HG03175 (cell line): ENCODE results near the gene CHCHD1.
"Not testable (repeated sequence)": the region's sequence is repeated elsewhere in the genome, so short reads cannot be mapped to it uniquely, and the experiment has no call there.

Experiments used
- ATAC-seq: cut with Tn5 transposase; IDR thresholded peaks from one replicate; pipeline ENCODE4 v1.9.1; 2021; ENCODE audit warnings: mild to moderate bottlenecking, moderate library complexity; ENCODE audit not compliant: unreplicated experiment

CHCHD1 gene

DNA sequence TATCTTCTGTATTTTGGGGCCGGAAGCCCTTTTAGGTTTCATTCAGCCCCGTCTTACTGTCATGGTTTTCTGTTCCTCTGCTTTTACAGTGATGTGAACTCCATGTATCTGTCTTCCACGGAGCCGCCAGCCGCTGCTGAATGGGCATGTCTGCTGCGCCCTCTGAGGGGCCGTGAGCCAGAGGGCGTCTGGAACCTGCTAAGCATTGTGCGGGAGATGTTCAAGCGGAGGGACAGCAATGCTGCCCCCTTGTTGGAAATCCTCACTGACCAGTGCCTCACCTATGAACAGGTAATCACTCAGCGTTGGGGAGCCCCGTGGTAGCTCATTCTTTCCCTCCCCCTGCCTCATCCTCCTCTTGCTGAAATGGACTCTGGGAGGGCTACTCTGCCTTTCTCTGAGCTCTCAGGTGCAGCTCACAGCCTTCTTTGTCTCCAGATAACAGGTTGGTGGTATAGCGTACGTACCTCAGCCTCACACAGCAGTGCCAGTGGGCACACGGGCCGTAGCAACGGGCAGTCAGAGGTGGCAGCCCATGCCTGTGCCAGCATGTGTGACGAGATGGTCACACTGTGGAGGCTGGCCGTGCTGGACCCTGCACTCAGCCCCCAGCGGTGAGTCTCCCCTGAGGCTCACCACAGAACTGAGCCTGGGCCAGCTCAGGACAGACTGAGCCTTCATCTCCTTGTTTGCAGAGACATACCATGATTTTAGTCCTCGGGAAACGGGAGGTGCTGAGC, 9.2 kb downstream of the CHCHD1 start:
- no peak for ATAC-seq

DNA sequence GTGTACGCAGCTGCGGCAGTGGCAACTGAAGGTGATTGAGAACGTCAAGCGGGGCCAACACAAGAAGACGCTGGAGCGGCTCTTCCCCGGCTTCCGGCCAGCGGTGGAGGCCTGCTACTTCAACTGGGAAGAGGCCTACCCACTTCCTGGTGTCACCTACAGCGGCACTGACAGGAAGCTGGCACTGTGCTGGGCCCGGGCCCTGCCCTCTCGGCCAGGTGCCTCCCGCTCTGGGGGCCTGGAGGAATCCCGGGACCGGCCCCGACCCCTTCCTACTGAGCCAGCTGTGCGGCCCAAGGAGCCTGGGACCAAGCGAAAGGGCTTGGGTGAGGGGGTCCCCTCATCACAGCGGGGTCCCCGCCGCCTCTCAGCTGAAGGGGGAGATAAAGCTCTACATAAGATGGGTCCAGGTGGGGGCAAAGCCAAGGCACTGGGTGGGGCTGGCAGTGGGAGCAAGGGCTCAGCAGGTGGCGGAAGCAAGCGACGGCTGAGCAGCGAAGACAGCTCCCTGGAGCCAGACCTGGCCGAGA, 10.1 kb downstream of the CHCHD1 start:
- ATAC-seq, result no peak

DNA sequence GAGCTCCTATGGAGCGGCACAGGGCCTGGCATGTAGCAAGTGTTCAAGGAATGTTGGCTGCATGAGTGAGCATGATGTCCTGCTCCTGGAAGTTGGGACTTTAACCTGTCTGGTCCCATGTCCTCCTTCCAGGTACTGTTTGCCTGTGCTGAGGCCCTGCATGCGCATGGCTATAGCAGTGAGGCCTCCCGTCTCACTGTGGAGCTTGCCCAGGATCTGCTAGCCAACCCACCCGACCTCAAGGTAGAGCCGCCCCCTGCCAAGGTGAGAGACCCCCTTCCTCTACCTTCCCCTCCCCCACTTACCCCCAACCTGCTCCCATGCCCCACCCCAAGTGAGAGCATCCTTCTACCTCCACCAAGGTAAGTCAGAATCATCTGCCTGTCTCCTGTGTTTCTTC, 11.6 kb downstream of the CHCHD1 start:
- no peak for ATAC-seq

DNA sequence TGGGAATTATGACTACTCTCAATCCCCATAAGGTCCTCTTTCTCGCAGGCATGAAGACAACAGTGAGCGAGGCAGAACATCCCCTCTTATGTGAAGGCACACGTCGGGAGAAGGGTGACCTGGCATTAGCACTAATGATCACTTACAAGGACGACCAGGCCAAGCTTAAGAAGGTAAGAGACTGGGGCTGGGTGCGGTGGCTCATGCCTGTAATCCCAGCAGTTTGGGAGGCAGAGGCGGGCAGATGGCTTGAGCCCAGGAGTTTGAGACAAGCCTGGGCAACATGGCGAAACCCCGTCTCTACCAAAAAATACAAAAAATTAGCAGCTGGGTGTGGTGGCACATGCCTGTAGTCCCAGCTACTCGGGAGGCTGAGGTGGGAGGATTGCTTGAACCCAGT, 13.6 kb downstream of the CHCHD1 start:
- not testable (repeated sequence) for ATAC-seq

DNA sequence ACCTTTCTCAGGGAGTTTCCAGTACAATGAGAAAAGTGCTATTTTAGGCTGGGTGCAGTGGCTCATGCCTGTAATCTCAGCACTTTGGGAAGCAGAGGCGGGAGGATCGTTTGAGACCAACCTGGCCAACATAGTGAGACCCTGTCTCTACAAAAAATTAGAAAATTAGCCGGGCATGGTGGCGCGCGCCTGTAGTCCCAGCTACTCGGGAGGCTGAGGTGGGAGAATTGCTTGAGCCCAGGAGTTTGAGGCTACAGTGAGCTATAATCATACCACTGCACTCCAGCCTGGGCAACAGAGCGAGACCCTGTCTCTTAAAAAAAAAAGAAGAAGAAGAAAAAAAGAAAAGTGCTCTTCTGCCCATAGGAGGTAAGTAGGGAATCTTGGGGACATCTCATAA, 14.2 kb downstream of the CHCHD1 start:
- not testable (repeated sequence) for ATAC-seq

DNA sequence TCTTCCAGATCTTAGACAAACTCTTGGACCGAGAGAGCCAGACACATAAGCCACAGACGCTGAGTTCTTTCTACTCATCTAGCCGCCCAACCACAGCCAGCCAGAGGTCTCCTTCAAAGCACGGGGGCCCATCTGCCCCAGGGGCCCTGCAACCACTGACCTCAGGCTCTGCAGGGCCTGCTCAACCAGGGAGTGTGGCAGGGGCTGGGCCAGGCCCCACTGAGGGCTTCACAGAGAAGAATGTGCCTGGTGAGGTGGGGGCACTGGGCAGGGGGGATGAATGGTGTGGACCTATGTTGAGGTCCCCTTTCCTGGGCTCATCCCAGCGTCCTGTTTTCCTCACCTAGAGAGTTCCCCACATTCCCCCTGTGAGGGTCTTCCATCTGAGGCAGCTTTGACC, 14.9 kb downstream of the CHCHD1 start:
- no peak for ATAC-seq

DNA sequence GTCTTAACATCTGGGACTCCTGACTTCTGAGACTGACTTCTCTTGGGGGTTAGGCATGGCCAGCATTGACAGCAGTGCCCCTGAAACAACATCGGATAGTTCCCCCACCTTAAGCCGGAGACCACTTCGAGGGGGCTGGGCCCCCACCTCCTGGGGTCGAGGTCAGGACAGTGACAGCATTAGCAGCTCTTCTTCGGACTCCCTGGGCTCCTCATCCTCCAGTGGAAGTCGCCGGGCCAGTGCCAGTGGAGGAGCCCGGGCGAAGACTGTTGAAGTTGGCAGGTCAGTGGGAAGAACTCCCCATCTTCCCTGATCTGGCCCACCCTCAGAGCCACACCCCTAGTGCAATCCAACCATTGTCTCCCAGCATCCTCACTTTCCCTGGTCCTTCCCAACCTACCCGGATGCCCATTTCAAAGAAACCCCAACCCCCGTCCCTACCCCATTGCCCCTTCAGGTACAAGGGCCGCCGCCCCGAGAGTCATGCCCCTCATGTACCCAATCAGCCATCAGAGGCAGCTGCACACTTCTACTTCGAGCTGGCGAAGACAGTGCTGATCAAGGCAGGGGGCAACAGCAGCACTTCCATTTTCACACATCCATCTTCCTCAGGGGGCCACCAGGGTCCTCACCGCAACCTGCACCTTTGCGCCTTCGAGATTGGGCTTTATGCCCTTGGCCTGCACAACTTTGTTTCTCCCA, 15.6 kb downstream of the CHCHD1 start:
- ATAC-seq, result no peak

DNA sequence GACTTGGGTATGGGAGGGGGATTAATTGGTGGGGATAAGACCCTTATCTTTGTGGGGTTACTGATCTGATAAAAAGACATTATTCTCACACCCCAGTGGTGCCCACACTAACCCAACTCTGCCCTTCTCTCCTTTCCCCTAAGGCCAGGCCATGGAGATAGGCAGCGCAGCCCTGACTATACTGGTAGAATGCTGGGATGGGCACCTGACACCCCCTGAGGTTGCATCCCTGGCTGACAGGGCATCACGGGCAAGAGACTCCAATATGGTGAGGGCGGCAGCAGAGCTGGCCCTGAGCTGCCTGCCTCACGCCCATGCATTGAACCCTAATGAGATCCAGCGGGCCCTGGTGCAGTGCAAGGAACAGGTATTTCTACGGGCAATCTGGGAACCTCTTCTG, 16.2 kb downstream of the CHCHD1 start:
- ATAC-seq, result no peak

DNA sequence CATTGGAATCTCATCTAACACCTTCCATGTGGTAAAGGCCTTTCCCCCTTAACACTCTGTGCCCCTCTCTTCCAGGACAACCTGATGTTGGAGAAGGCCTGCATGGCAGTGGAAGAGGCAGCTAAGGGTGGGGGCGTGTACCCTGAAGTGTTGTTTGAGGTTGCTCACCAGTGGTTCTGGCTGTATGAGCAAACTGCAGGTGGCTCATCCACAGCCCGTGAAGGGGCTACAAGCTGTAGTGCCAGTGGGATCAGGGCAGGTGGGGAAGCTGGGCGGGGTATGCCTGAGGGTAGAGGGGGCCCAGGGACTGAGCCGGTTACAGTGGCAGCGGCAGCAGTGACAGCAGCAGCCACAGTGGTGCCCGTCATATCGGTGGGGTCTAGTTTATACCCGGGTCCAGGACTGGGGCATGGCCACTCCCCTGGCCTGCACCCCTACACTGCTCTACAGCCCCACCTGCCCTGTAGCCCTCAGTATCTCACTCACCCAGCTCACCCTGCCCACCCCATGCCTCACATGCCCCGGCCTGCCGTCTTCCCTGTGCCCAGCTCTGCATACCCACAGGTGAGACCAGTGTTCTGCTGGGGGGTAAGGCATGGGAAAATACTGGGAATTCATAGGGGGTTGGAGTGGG, 17.2 kb downstream of the CHCHD1 start:
- ATAC-seq, result no peak

DNA sequence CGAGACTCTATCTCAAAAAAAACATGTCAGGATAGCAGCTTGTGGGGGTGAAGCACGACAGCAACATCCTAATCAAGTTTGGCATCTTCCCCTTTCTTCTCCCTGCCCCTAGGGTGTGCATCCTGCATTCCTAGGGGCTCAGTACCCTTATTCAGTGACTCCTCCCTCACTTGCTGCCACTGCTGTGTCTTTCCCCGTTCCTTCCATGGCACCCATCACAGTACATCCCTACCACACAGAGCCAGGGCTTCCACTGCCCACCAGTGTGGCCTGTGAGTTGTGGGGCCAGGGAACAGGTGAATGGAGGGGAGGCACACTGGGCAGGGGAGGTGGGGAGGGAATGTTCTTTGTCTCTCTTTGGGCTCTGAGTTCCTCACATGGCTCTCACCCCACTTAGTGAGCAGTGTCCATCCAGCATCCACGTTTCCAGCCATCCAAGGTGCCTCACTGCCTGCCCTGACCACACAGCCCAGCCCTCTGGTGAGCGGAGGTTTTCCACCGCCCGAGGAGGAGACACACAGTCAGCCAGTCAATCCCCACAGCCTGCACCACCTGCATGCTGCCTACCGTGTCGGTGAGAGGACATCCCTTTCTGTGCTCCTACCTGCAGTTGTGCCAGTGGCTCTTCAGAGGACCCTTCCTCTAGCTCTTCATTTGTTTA, 18.2 kb downstream of the CHCHD1 start:
- no peak for ATAC-seq

DNA sequence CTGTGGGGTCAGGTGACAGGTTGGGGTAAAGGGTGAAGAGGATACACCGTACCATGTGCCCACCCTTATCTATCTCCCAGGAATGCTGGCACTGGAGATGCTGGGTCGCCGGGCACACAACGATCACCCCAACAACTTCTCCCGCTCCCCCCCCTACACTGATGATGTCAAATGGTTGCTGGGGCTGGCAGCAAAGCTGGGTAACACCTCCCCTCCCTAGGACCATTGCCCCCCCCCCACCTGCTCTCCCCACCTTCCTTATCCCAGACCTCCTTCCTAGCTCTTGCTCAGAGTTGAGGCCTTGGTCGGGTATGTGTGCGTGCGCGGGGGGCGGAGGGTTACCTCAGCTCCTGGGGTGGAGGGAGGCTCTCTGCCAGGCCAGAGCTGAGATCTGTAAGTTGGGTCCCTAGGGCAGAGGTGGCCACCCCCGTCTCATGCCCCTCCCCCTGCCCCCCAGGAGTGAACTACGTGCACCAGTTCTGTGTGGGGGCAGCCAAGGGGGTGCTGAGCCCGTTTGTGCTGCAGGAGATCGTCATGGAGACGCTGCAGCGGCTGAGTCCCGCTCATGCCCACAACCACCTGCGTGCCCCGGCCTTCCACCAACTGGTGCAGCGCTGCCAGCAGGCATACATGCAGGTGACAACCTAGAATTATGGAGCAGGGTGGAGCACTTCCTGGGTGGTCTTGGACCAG, 18.9 kb downstream of the CHCHD1 start:
- no peak for ATAC-seq

DNA sequence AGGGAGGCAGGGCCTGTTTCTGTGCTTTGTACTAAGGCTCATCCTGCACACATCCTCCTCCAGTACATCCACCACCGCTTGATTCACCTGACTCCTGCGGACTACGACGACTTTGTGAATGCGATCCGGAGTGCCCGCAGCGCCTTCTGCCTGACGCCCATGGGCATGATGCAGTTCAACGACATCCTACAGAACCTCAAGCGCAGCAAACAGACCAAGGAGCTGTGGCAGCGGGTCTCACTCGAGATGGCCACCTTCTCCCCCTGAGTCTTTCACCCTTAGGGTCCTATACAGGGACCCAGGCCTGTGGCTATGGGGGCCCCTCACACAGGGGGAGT, 19.4 kb downstream of the CHCHD1 start:
- no peak for ATAC-seq

DNA sequence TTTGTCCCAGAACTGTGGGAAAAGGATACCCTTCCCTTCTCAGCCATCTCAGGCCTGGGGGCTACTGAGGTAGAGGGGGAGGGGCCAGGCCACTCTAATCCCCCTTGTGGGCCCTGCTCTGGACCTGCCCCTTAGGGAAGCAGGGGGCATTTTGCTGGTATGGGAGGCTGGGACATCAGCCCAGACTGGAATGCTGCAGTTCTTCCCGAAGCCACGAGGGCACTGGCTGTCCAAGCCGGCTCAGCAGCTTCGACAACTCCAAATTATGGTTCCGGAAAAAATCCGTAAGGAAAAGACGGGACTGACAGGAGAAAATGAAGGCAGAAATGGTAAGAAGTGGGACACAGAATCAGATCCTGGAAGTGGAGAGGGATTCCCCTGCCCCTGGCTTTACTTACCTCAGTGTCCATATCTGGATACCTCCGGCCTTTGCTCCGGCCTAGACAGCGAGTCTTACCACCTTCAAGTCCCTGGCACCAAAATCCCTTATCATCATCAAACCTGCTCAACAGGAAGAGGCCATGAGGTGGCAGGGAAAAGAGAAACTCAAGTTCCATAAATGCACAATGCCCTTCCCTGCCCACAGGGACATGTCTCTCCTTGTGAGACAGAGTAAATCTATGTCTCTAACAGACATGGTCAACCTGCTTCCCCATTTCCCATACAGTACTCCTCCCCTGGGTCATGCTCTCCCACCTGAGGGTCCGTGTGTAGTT, 20.6 kb downstream of the CHCHD1 start:
- ATAC-seq, result no peak

DNA sequence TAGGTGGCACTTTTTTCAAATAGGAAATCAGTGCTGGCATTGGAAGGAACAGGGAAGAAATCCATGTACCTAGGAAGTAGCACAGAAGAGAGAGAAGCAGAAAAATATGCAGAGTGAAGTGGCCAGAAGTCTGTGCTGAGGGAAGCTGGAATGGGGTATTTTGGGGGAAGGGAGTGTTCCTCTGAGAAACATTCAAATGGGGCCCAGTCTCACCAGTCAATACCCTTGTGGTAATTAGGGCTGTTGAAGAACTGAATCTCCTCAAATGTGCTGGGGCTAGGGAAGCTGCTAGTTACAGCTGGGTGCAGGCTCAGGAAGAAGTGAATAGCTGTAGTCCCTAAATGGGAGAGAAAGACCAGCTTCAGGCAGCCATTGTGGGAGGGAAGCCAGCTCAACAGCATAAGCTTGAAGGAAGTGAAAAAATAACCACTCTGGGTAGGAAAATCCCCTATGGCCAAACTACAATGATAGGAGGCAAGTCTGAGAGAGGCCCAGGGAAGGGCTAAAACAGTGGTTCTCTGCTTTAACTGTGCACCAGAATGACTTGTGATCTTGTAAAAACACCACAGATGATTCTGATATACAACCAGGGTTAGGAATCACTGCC, 21.9 kb downstream of the CHCHD1 start:
- no peak for ATAC-seq

DNA sequence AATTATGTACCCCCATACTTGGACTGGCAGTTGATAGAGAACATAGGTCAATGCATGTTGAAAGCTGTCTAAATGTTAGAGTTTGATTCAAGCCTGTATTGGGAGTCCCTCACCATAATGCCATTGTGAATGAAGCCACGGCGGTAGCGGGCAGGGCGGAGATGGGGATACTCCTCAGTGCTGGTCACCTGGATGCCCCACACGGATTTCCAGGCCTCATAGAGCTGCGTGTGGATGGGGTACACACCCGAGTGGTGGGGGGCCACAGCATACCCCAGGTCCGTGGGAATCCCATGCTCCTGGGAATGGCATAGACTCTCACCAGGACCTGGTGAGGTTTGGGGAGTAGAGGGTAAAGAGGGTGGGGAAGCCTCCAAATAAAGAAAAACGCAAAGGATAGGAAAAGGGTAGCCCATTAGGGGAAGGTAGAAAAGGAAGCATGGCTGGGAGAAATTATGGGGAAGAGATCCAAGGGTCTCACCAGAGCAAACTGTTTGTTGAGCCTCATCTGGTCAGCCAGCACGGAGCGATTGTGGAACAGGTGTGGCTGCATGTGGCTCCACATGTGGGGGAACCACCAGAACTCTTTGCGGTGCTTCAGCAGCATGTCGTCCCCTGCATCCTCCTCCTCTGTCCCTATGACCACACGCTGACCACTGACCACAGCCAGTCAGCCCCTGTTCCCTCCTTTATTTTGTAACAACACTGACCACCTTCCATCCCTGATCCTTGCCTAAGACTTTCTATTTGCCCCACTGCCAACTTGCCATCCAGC, 24.5 kb downstream of the CHCHD1 start:
- no peak for ATAC-seq

DNA sequence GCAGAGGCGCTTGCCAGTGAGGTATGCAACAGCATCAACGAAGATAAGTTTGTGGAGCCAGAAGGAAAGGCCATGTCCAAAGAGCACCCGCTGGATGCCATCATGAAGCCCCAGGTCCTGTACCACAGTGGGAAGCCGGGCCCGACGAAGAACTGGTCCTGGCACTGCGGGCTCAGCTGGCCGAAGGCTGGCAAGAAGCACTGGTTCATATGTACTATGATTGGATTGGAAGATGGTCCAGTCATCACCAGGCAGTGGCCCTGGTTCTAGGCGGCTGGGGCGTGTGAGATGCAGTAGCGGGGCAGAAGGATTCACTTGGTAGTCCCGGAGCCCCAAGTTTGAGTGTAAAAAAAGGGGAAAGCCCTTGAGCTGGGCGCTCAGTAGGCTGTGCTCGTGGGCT, 25.6 kb downstream of the CHCHD1 start:
- no peak for ATAC-seq

DNA sequence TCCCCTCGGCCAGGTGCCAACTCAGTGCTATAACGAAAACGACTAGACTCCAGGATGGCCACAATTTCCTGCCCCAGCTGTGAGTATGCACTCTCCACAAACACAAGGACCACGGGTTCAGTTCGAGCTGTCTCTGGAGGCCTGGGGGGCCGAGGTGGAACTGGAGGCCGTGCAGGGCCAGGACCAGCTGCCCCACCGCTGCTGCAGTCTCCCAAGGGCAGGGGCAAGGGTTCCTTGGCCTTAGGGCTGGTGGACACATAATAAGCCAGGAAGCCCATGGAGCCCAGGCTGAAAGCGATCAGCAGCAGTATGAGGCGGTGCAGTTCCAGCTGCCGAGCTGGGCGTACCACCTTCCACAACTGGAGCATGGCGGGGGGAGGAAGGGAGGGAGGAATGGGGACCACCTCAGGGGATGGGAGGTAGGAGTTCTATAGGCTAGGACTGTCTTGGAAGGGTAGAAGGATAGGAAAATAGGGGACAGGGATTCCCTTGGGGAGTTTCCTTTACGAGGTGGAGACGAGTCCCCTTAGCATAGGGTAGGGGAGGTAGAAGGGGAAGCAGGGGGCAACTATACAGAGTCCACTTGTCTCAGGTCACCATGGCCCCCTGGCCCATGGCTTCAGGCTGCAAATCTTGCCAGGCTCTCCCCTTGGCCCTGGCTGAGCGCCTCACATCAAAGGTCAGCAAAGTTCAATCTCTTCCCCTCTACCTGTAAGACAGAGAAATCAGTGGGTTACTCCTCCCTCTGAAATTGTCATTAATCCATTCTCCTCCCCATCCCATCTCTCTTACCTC, 26.4 kb downstream of the CHCHD1 start:
- ATAC-seq, result no peak

DNA sequence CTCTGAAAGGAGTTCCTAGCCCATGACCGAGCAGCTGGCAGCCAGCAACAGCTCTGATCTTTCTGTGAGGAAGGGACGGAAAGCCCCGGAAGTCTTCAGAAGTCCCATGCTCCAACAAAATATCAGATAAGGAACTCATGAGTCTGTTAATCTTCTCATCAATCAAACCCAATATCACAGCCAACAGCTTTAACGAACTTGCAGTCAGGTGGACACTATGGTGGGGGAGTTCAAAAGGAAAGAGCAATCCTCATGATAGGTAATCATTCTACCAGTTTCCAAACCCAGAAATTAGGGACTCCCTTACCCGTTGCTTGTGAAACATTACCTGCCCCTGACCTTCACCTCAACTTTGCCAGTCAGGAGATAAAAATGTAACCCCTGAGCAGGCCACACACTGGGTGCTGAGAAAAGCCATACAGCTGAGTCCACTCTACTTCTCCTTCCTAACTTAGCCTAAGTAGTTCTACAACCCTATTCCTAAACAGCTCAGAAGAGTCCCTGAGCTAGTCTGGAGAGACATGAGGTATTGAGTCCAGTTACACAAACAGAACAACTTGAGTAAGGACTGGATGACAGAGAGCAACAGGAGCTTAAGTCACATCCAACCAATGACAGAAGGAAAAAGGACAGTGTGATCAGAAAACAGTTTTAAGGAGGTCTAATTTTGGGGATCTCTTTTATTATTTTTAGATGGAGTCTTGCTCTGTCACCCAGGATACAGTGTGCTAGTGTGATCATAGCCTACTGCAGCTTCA, 27.4 kb downstream of the CHCHD1 start:
- no peak for ATAC-seq
